Inferior parietal cortex (tissue), 1 donor: ENCODE measurements around the gene ZNF366.

ENCODE experiments used
- DNase-seq: peaks from one replicate; pipeline ENCODE4 v3.0.0-alpha.2; 2016; ENCODE audit errors: extremely low spot score

Gene ZNF366

DNA sequence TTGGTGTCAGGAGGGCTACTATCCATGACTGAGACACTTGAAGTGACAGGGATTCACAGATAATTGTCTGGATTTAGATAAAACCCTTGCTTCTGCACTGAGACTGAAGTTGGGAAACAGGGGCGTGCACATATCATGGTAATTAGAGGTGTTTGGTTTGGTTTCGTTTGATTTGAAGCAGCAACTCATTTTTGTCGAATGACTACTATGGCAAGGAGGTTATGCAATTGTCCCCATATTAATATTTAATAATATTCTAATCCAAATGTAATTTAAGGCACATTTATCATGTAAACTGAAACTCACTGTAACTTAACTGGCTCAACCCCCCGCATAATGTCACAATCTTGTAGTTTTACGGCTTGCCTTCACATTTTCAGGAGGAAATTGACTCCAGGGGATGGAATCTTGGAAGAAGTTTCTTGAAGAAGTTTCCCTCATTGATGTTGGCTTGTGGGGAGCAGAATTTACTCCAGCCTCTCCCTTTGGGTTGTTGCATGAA is 12.5 kb downstream of the ZNF366 start:
- DNase-seq, result no peak

DNA sequence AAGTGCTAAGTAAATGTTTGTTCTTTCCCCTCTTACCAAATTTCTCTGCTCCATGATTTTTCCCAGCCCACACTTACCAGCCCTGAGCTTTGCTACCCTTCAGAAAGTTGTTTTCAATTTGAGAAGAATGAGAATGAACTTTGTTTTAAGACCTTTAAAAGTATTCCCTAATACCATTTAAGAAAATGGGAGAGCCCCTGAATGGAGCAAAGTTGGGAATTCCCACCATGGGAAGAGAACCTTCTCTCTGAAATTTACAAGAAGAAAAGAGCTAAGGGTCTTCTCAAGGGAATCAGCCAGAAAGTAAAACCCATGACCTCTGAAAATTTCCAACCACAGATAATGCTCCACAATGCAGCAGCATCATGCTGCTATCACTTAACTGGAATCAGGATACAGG is 17.7 kb downstream of the ZNF366 start:
- DNase-seq, result no peak

DNA sequence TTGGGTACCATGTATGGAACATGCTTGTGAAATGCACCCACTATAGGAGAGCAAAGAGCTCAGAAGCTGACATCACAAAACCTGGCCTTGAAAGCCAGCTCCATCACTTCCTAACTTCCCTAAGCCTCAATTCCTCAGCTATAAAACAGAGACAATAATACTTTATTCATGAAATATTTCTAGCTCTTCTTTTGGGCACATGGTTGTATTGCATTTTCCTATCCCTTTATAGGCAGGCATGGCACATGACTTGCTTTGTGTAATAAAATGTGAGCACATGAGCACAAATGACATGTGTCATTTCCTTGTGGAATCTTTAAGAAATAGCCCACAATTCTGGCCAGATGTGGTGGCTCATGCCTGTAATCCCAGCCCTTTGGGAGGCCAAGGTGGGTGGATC is 18.5 kb downstream of the ZNF366 start:
- no peak for DNase-seq

DNA sequence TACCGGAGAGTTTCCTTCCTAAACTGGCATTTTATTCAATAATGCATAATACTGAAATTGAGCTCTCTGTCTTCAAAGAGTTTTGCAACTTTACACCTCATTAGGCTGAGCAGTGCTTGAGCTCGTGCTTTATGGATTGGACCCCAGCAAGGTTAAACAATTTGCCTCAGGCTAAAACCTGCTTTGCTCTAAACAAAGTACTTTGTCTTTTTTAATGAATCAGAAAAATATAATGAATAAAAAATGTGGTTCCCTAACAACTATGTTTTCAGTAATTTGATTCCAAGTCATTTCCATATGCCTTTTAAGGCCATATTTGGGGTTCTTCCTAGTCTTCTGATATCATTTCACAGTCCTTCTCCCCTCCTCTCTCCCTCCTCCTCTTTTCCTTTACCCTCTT is 20.0 kb downstream of the ZNF366 start:
- DNase-seq, result no peak

DNA sequence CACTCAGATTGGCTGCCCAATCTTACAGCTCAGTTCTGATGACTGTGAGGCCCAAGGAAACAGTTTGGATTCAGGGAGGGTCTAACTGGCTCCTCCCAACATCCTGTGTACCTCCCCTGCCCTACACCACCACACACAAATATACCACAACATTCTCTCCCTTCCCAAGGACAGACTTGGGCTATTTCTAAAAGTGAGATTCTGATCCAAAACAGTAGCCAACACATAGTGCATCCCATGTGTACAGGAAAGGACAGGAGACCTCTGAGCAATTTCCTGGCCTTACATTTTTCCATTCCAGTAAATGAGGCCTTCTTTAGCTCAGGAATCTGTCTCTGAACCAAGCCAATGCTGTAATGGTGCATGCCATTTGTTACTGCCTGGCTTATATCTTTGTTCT is 20.8 kb downstream of the ZNF366 start:
- DNase-seq, result no peak

DNA sequence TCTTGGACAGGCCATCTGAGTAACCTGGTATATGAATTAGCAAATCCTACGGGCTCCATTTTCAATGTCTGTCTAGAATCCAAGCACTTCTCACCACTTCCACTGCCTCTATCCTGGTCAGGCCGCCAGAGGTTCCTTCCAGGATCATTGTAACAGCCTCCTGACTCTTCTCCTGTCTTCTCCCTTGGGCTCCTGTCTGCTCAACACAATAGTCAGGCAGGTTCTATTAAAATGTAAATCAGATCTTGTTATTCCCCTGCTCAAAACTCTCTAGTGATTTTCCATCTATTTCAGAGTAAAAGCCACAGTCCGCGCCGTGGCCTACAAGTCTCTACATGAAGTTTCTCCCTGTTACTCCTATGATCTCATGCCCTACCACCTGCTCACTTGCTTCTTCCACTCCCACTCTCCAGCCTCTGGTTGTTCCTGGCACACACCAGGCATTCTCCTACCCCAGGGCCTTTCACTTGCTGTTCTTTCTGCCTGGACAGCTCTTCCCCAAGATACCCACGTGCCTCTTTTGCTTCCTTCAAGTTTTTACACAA is 21.7 kb downstream of the ZNF366 start:
- DNase-seq, result no peak

DNA sequence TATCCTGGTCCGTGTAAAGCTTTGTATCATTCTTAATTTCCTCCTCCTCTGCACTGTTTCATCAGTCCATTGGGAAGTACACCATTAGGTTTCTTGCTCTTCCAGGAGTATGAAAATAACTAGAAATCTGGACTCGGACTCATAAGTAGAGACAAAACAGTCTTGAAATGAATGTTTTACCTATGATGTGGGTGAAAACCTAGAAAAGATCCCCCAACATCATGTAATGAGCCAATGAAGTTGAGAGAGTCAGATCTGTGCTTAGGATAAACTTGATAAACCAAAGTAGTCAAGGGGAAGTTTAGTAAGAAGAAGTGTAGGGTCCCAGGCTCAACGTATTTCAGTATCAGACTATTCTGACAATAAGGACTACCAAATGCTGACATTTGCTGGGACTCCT is 25.2 kb downstream of the ZNF366 start:
- no peak for DNase-seq

DNA sequence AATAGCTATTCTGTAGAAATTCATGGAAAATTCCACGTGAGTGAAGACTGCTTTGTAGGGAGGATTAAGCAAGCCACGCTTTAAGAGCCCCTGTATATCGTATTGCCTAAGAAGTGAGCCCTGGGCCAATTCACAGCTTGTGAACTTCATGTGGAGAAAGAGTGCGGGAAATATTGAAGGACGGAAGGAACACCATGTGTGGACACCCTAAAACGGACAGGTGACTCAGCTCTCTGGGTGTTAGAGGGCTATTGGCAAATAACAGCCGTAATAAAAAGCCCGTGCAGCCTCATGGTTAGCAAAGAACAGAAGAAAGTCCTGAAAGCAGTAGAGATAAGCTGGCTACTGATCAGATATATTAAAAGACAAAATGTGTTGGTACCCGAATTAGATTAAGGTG is 26.4 kb downstream of the ZNF366 start:
- DNase-seq, result no peak

DNA sequence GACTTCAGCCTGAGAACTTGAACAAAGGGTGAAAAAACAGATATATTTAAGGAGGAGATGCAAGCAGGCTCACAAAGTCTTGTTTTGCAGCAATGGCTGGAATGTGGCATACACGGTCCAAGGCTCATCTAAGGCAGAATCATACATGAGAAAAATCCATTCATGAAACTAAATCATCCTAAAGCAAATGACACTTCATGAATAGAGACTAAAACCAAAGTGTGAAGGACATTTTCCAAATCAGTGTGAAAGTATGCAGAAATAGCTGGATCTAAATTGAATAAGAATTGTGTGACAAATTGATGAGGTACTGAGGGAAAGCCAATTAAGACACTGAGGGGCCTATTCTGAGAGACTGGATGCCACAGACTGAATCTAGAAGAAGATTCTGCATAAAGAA is 27.3 kb downstream of the ZNF366 start:
- DNase-seq, result no peak

DNA sequence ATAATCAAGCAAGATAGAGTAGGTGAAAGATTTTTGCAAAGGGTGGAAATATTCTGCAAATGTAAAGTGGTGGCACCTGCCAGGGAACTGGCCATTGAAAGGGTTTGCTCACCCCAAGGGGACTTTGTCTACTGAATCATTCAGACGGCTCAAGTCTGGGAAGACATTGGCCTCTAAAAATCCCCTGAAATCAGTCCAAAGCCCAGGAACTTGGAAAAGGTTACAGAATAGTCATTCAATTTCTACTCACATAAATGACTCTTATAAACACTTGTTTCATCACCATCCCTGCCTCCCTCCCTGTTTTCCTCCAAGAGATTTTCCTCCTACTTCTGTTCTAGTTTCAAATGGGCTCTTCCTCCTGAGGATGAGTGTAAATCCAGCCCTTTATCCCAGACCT is 28.5 kb downstream of the ZNF366 start:
- no peak for DNase-seq

DNA sequence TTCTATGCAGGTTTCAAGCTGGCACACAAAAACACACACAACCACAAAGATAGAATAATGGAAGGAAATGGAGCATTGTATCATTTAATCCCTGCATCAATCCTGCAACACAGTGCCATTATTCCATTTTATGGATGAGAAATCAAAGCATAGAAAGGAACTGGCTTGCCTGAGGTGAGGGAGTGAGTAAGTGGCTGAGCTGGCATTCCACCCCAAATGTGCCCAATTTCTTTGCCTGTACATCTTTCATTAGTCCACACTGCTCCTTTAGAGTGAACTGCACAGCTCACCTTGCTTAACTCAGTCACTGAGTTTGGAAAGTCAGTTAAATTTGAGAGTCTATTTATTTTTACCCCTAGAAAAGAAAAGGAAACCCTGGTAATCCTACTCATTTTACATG is 28.9 kb downstream of the ZNF366 start:
- no peak for DNase-seq

DNA sequence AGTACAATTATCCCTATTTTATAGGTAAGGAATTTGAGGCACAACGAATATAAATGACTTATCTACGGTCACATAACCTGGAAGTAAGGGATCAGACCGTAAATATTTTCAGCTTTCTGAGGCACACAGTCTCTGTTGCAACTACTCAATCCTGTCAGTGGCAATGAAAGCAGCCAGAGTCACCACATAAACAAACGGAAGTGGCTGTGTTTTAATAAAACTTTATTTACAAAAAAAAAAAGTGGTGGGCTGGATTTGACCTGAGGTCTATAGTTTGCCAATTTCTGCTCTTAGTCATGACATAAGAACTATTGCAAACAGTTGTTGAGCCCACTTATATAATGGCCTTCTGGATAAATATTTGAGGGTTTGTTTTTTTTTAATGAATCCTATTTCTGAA is 29.6 kb downstream of the ZNF366 start:
- no peak for DNase-seq

DNA sequence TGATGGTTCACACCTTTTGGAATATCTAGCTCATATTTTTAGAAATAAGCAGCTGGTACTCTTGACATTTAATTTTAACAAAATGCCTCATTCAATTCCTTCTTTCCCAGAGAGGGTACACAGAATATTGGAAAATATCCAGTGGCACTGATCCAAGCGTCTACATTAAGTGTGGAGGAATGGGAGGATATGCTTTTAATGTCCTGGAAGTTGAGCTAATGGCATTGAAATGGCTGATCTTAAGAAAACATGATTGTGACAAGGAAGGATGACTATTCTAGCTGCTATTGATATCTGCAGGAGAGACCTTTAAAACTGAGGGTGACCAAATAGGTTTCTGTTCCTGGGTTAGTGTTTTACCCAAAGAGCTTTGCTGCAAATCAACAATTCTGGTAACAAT is 30.0 kb downstream of the ZNF366 start:
- DNase-seq, result no peak

DNA sequence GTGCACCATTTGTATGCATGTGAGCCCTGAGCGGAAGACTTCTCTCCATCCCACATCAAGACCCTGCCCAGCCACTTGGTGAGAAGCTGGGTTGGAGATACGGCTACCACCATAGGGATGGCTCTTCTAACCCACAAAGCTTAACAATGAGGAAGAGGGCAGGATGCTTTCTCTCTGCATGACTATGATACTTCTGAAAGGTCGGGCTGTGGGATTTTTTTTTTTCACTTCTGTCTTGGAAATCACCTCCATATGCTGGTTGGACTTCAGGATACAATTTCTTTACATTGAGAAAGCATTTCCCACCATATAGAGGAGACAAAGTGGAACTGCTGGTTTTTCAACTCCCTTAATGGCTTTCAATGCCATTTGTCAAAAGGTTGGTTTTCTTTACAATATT is 30.5 kb downstream of the ZNF366 start:
- no peak for DNase-seq

DNA sequence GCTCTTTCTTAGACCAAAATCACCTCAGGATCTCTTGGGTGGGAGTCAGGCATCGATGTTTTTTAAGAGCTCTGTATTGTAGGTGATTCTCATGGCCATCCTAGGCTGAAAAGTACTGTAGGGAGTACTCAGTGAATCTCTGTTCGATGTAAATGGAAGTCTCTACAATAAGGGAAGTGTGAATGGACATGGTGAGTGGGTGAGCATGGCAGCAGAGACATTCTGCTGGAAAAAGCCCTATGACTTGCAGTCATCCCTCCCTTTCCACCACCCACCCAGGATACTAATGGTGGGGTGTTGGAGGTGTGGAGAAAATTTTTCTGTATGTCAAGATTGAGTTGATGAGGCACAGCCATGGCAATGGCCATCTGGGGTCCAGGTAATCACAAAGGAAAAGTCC is 30.9 kb downstream of the ZNF366 start:
- no peak for DNase-seq

DNA sequence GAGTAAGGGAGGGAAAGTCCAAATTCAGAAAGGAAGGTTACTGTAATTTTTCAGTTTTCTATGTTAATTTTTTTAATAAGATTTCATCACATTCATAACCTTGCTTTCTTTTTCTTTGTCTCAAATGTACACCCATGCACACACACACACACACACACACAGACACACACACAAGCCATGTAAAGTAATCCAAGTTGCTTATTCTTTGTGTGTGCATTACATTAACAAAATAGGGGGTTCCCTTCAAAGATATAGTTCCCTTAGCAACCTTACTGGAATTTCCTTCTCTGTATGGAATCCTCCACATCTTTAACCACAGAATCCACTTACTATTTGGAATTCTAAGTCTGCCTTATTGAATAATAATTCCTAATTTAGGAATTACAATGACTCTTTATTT is 32.7 kb downstream of the ZNF366 start:
- no peak for DNase-seq

DNA sequence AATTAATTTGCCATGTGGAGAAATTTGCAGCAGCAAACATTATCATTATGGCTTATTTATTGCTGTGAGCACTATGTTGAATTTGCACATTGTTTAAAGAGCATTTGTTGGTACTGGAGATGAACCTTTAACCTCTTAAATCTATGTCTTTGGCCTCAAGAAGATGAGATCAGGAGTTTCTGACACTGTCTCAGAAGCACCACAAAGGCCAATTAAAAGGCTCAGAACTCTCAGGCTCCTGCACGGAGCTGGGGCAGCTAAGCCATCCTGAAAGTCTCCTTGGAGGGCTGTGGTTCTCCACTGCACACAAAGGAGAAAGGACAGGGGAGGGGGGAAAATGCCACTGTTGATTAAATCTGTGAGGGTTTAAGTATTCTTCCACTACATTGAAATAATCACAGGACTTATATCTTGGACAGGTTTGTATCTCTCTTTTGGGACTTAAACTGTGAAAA is 33.1 kb downstream of the ZNF366 start:
- no peak for DNase-seq

DNA sequence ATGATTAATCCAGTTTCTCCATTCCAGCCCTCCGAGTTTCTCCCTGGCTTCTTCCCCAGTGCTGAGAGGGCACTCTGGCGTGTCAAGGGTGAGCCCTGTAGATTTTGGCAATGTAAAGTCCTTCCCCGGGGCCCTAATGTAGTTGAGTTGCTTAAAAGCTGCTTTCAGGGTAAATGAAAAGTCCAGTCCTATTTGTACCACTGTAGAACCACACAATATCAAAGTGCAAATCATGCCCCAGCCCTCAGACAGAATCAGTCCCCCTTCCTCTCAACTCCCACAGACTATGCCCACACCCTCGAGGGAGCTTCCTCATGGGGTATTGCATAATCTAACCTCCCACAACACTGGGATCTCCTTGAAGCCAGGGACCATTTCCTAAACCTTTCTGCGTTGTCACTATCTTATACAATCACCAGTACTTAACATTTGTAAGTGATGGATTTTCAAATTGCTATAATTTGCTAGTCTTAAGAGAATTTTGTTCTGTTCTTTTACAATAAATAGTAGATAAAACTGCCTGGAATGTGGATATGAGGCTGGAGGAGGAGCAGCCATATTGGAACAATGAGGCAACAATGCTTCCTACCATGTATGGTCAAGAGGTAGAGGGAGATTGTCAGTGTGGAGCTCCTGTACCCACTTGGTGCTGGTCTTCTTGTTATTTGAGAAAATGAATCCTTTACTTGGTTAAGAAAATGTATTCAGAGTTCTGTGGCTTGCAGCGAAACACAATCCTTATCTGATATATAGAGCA is 34.4 kb downstream of the ZNF366 start:
- DNase-seq, result no peak

DNA sequence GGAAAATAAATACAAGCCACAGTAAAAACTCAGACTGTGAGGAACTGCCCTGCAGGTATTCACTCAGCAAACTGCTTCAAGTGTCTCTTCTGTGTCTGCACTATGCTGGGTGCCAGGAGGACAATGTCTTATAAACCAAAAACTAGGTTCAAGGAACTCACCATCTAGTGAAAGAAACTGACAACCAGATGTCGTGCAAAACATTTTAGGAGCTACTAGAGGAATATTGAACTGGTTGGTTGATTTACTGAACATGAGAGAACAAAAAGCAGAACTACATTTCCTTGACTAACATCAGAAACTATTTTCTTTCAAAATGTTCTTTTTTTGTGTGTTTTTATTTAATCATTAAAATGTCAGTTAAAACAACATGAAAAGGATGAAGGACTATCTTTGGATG is 35.2 kb downstream of the ZNF366 start:
- no peak for DNase-seq

DNA sequence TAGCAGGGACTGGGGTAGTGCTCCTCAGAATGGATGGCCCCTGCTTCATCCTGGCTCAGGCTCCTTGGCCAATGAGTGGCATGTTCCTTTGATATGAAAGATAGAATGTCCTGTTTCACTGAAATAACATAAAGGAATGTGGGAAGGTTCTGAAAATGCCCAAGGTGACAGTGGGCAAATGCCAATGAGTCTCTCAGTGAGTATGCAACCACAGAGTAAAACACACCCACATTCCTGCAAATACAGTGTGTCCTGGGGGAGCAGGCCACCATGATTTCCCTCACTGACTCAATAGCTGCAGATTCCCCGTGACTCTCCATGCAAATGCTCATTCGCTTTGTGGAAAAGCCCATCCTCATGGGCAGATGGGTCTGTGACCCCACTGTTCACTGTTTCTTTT is 36.4 kb downstream of the ZNF366 start:
- DNase-seq, result no peak

DNA sequence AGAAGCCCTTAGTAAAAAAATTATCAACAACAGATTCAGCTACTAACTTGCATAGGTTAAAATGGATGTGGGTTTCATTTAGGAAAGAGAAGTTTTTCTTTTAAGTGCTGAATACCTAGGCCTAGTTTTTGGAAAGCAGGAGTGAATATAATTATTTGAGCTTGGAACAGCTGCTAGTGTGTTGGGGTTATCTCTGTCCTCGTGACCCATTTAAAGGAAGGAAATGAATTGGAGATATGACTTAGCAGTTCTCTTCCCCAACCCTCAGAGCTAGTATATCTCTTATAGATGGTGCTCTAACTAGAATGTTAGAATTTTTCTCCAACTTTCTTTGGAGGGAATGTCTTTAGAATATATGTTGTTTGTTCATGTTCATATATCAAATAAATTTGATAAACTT is 38.6 kb downstream of the ZNF366 start:
- no peak for DNase-seq

DNA sequence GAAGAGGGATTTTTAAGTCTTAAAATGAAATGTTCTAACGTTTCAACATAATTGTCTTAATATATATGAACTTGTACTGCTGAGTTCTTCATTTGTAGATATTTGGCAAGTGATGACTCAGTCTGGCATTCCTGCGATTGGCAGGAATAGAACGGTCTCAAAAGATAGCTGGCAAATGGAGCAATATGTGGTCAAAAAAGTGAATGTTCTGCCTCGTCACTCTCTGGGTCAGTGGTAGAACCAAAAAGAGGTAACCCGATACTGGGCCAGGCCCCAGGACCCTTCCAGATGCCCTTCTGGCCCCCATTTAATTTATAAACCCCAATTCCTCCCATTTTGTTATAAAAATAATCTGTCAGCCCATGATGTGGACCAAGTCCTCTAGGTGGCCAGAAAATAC is 39.2 kb downstream of the ZNF366 start:
- no peak for DNase-seq

DNA sequence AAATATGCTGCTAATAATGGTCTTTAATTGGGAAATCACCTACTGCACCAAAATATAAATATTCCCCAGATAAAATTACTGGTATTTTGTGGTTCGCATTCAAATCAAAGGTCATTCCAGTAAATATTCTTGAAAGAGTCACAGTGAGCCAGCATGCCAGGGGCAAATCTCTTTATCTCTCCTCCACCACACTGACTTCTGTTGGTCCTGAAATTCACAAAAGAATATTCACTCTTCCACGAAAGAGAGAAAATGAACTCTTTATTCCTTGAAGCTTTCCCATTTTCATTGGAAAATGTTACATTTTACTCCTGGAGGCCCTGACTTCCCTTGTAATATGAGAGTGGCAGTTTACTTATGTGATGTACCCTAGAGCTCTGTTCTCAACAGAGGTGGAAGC is 39.7 kb downstream of the ZNF366 start:
- DNase-seq, result no peak
